Activated naive CD4-positive, alpha-beta T cell treated with anti-CD3 and anti-CD28 coated beads, Interleukin-2, amount 50 U/mL, for 72 hours (primary cell): ENCODE measurements around the gene LGALS9. TPM values are rescaled to one million over a fixed set of nuclear protein-coding genes. Genes with fewer than 3 reads are reported as not detected.
"Not testable (repeated sequence)": the region's sequence is repeated elsewhere in the genome, so short reads cannot be mapped to it uniquely, and the experiment has no call there.

Source experiments
- ATAC-seq, 2 donors: fragments of 150-1000 bp; cut with Tn5 transposase; 2 replicates each; pipeline ENCODE4 v1.10.0; 2021; ENCODE audit warnings: mild to moderate bottlenecking in 2 of 2, moderate library complexity in 2 of 2
- DNase-seq, 2 donors: peaks; one replicate each; pipeline ENCODE4 v3.0.0; 2021 to 2022; ENCODE audit warnings: low spot score in 2 of 2
- H3K27ac Mint-ChIP-seq, 2 donors: one replicate each; pipeline ENCODE4 v1.8.0; 2022; ENCODE audit warnings: mild to moderate bottlenecking in 2 of 2, mixed read lengths in 2 of 2
- H3K36me3 Mint-ChIP-seq, 2 donors: one replicate each; pipeline ENCODE4 v1.8.0; 2022; ENCODE audit warnings: mixed read lengths in 2 of 2
- H3K9me3 Mint-ChIP-seq, 2 donors: one replicate each; pipeline ENCODE4 v1.8.0; 2022; ENCODE audit warnings: mixed read lengths in 2 of 2
- total RNA-seq, 2 donors: library from RNA; stranded (reverse); gene quantifications; one replicate each; pipeline ENCODE4 v1.2.3, GENCODE V29; 2022

Gene LGALS9
- total RNA-seq, 2 donors from 2014 or later, result 22.2 to 71.5 TPM

GRCh38 chr17:27634776-27635175 is 3.8 kb downstream of the LGALS9 start:
- Mint-ChIP-seq H3K27ac (peak overlapping the region; percentile 68 to 73), H3K36me3 (peaks cover 0 to 16% of the 10 kb centered on the region in 2 donors), H3K9me3 (no peaks in the 10 kb centered on the region)
- ATAC-seq, result no peak
- no peak for DNase-seq

DNA sequence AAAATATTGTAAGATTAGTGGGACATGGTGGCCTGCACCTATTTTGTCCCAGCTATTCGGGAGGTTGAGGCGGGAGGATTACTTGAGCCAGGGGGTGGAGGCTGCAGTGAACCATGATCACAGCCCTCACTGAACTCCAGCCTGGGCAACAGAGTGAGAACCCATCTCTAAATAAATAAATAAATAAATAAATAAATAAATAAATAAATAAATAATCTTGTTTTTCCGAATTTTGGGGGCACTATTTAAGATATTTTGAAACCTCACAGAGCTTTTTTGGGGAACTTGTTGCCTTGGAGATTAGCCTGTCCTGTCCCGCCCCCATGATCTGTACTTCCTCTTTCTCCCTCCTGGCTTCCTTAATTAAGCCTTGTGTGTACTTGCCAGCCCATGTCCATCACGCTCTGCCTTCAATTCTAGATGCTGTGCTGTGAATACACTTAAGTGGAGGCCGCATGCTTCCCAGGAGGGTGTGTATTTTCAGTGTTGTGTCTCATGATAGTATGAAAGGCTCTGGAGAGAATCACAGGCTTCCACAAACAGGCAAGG is 4.4 kb downstream of the LGALS9 start:
- no peaks in the 10 kb centered on the region for H3K9me3 Mint-ChIP-seq
- DNase-seq, result no peak
- H3K27ac Mint-ChIP-seq, result peak overlapping the region; percentile 68 to 73
- ATAC-seq, result no peak
- peaks cover 0 to 10% of the 10 kb centered on the region in 2 donors for H3K36me3 Mint-ChIP-seq

- peaks cover 0 to 10% of the 10 kb centered on the region in 2 donors for H3K36me3 Mint-ChIP-seq
- DNase-seq, H3K9me3 Mint-ChIP-seq, ATAC-seq: not testable (repeated sequence)
- peak overlapping the region in 1 of 2 donors; percentile 68 for H3K27ac Mint-ChIP-seq
Observed at GRCh38 chr17:27636005-27636520, 5.1 kb downstream of the LGALS9 start.

- peaks cover 0 to 10% of the 10 kb centered on the region in 2 donors for H3K36me3 Mint-ChIP-seq
- not testable (repeated sequence) for DNase-seq, ATAC-seq, H3K27ac Mint-ChIP-seq, H3K9me3 Mint-ChIP-seq
Observed at GRCh38 chr17:27637818-27638217, 6.8 kb downstream of the LGALS9 start.

GRCh38 chr17:27638415-27638914 is 7.5 kb downstream of the LGALS9 start:
- not testable (repeated sequence) for DNase-seq, H3K9me3 Mint-ChIP-seq, H3K27ac Mint-ChIP-seq

GRCh38 chr17:27640790-27641189 is 9.8 kb downstream of the LGALS9 start:
- Mint-ChIP-seq H3K36me3 (no peaks in the 10 kb centered on the region), H3K27ac (peak overlapping the region in 1 of 2 donors; percentile 28), H3K9me3 (no peaks in the 10 kb centered on the region)
- ATAC-seq (no peak), DNase-seq (no peak)

More at GRCh38 chr17:27638415-27638914, 7.5 kb downstream of the LGALS9 start:
- not testable (repeated sequence) for ATAC-seq
- H3K36me3 Mint-ChIP-seq, result peaks cover 0 to 10% of the 10 kb centered on the region in 2 donors

DNA sequence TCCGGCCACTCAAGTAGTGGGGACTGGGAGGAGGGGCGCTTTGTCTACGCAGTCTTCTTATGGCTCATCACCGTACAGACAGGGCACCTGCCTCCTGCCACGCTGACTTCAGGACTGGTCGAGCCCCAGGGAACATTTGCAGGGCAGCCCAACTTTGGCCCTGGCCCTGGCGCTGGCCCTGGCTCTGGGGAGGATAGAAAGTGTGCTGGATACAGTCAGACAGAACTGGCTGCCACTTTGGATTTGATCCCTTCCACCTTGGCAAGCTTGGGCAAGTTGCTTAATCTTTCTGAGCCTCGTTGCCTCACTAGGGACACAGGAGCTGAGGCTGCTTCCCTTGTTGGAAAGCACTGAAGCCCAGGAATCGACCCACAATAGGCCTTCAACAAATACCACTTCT is 13.6 kb downstream of the LGALS9 start:
- peak overlapping the region in 1 of 2 donors; percentile 38 for H3K27ac Mint-ChIP-seq
- DNase-seq, result no peak
- no peaks in the 10 kb centered on the region for H3K9me3 Mint-ChIP-seq
- ATAC-seq, result no peak
- H3K36me3 Mint-ChIP-seq, result no peaks in the 10 kb centered on the region

DNA sequence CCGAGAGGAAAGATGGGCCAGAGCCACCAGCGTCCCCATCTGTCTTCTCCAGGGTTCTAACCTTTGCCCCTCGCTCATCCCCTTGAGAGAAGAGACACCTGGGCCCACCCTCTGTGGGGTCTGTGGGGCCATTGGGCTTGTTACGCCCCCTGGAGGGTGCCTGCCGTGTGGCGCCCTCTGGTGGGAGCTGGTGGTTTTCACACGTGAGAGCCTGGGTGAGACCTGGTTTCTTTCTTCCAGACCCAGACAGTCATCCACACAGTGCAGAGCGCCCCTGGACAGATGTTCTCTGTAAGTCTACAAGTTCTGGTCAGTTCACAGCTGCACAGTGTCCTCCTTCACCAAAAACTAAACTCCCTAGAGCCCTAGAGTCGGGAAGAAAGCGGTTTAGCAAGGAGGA is 14.6 kb downstream of the LGALS9 start:
- H3K36me3 Mint-ChIP-seq, H3K9me3 Mint-ChIP-seq, DNase-seq, H3K27ac Mint-ChIP-seq: not testable (repeated sequence)
- peak; percentile 60 to 68 for ATAC-seq

DNA sequence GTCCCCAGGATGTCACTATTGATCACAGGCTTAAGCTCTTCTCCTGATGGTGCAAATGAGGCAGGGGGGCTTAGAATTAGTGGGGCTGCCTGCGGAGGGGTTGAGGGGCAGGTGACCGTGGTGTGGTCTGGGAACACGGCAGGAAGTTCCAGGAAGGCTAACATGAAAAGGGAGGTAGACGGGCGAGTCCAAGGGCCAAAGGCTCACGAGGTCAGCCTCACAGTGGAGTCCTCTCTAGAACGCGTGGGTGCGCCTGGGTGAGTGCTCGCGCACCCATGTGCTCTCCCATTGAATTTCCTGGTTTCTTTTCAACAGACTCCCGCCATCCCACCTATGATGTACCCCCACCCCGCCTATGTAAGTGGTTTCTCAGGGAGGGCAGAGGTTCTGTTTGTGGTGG is 15.2 kb downstream of the LGALS9 start:
- Mint-ChIP-seq H3K9me3 (no peaks in the 10 kb centered on the region), H3K27ac (no peak overlapping the region), H3K36me3 (no peaks in the 10 kb centered on the region)
- ATAC-seq, result no peak
- DNase-seq, result no peak

- DNase-seq, result no peak
- Mint-ChIP-seq H3K27ac (no peak overlapping the region), H3K36me3 (no peaks in the 10 kb centered on the region), H3K9me3 (no peaks in the 10 kb centered on the region)
- ATAC-seq, result no peak
Observed at GRCh38 chr17:27647765-27648164, 16.8 kb downstream of the LGALS9 start.

- DNase-seq, H3K36me3 Mint-ChIP-seq, H3K9me3 Mint-ChIP-seq, ATAC-seq: not testable (repeated sequence)
- H3K27ac Mint-ChIP-seq, result peak overlapping the region in 1 of 2 donors; percentile 8
Observed at GRCh38 chr17:27649111-27649571, 18.2 kb downstream of the LGALS9 start.

DNA sequence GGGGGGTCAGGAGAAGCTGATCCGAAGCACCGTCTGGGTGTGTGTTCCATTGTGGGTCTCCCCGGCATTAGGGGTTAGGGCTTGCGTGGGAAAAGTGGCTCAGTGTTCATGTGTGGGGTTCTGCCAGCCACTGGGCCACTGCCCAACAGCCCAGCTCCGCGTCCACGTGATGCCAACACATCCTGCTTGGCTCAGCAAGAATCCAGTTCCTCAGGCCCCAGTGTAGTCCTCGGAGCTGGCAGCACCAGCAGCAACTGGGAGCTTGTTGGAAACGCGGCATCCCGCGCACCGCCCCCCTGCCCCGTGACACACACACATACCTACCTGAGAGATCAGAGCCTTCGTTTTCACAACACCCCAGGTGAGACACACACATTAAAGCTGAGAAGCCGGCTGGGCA is 18.9 kb downstream of the LGALS9 start:
- DNase-seq, result no peak
- no peaks in the 10 kb centered on the region for H3K9me3 Mint-ChIP-seq
- no peaks in the 10 kb centered on the region for H3K36me3 Mint-ChIP-seq
- ATAC-seq, result no peak
- peak overlapping the region in 1 of 2 donors; percentile 36 for H3K27ac Mint-ChIP-seq

DNA sequence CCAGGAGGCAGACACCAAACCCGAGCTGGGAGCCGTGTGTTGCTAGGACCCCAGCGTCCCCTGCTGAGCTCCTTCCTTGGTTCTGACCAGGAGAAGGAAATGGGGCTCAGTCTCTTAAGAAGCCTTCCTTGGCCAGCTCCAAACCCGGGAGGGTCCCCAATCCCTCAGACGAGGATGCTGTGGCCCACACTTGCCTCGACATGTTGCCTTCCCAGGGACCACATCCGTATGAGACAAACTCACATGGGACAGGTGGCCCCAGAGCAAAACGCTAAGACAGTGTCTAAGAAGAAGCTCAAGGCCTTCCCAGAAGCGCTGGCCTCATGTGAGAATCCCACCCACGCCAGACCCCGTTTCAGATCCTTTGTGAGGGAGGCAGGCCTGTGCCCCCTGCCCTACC is 19.8 kb downstream of the LGALS9 start:
- Mint-ChIP-seq H3K9me3 (no peaks in the 10 kb centered on the region), H3K36me3 (no peaks in the 10 kb centered on the region), H3K27ac (peak overlapping the region in 1 of 2 donors; percentile 36)
- ATAC-seq, result no peak
- no peak for DNase-seq

DNA sequence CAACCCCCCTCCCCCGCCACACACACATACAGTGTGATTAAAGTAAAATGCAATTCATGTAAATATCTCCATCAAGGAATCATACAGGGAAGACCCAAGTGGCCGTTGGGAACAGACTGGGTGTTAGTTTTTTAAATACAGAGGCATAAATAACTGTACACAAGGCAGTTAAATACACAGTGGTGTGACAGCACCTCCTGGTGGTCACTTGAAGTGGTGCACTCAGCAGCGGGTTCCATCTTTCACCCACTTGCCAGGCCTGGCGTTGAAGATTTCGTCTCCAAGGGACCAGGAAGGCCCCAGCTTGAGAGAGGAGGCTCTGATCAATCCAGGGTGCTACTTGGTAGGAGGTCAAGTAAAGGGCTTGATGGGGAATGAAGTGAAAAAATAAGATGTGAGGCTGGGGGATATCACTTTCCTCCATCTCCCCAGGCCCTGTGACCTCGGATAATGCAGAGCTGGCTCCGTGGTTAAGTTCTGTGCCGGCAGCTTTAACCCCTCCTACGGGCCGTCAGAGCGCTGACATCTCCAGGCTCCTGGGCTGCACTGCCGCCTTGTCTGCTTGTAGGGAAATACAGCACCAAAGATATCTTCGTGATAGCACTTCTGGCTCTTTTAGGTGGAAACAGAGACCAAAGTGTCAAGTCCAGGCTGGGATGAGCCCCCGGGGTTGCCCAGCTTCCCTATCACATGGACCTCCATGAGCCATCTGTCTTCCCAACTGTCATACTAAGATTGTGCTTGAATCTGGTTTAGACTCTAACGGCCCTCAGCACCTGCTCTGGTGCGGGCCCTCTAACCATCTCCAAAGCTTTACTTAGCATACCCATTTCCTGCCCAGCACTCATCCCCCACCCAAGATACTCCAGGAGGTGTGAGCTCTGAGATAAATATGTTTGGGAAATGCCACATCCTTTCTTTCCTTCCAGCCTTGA is 20.7 kb downstream of the LGALS9 start:
- no peaks in the 10 kb centered on the region for H3K36me3 Mint-ChIP-seq
- no peaks in the 10 kb centered on the region for H3K9me3 Mint-ChIP-seq
- peak overlapping the region in 1 of 2 donors; percentile 55 for H3K27ac Mint-ChIP-seq
- peak; percentile 52 to 60 for ATAC-seq
- peak in 1 of 2 donors; percentile 79 for DNase-seq

DNA sequence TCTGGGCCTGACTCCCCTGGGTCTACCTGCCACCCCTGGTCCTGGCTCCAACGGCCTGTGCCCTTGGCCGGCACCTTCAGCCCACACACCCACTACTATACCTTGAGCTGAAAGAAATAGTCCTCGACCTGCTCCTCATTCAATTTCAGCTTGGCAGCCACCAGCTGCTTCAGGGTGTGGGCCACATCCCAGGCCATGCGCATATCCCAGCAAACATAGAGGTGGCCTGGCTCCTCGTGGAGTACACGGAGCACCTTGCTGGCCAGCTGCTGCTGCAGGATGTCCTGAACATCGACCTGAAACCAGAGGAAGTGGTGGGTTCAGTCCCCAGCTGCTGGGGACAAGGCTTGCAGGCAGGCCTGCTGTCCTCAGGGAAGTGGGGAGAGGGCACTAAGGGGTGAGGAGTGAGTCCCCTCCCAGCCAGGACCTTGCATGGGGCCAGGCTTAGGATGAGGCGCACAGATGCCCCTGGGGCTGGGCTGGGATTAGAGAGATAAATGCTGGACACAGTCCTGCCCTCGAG is 22.5 kb downstream of the LGALS9 start:
- ATAC-seq, H3K27ac Mint-ChIP-seq, H3K9me3 Mint-ChIP-seq, H3K36me3 Mint-ChIP-seq, DNase-seq: not testable (repeated sequence)

- no peak overlapping the region for H3K27ac Mint-ChIP-seq
- DNase-seq (no peak), ATAC-seq (peak in 1 of 2 donors; percentile 14)
- no peaks in the 10 kb centered on the region for H3K36me3 Mint-ChIP-seq
- H3K9me3 Mint-ChIP-seq, result no peaks in the 10 kb centered on the region
Observed at GRCh38 chr17:27654136-27654535, 23.1 kb downstream of the LGALS9 start.
